GM23338 (cell line): ENCODE measurements around the gene NRSN2. TPM values are rescaled to one million over a fixed set of nuclear protein-coding genes. Genes with fewer than 3 reads are reported as not detected.

Experiments
- ATAC-seq: fragments of 200-7000 bp; cut with Tn5 transposase; 3 replicates; pipeline ENCODE4 v1.9.1; 2020
- DNase-seq: peaks from one replicate; pipeline ENCODE4 v3.0.0-alpha.2; 2015; ENCODE audit warnings: low spot score
- H2AFZ ChIP-seq: fragments of 200-600 bp; sonication (generic); 2 replicates; pipeline ENCODE4 v1.8.0; 2016; ENCODE audit warnings: antibody characterized with exemption, mild to moderate bottlenecking, moderate library complexity
- H3F3A ChIP-seq: fragments of 200-600 bp; sonication (generic); replicated peaks from 2 replicates; pipeline ENCODE4 v1.8.0; 2017; ENCODE audit warnings: antibody characterized with exemption, mixed run types, low read depth
- H3K27ac ChIP-seq: fragments of 200-600 bp; sonication (generic); 2 replicates; pipeline ENCODE4 v1.6.1; 2016; ENCODE audit warnings: low read depth
- H3K27me3 ChIP-seq: fragments of 200-600 bp; sonication (generic); 2 replicates; pipeline ENCODE4 v1.8.0; 2016; ENCODE audit warnings: mild to moderate bottlenecking, mixed run types, moderate library complexity; ENCODE audit not compliant: insufficient read depth
- H3K36me3 ChIP-seq: fragments of 200-600 bp; sonication (generic); 2 replicates; pipeline ENCODE4 v1.8.0; 2016; ENCODE audit warnings: mild to moderate bottlenecking; ENCODE audit not compliant: insufficient read depth
- H3K4me1 ChIP-seq: fragments of 200-600 bp; sonication (generic); 2 replicates; pipeline ENCODE4 v1.8.0; 2016; ENCODE audit warnings: mild to moderate bottlenecking, moderate library complexity; ENCODE audit not compliant: insufficient read depth
- H3K4me2 ChIP-seq: fragments of 200-600 bp; sonication (generic); 2 replicates; pipeline ENCODE4 v1.7.1; 2017; ENCODE audit warnings: mixed run types
- H3K4me3 ChIP-seq: fragments of 200-600 bp; sonication (generic); 2 replicates; pipeline ENCODE4 v1.6.1; 2016; ENCODE audit warnings: mixed run types
- H3K79me2 ChIP-seq: fragments of 200-600 bp; sonication (generic); replicated peaks from 2 replicates; pipeline ENCODE4 v1.8.0; 2017; ENCODE audit warnings: mild to moderate bottlenecking; ENCODE audit not compliant: insufficient read depth
- H3K9me2 ChIP-seq: fragments of 200-600 bp; sonication (generic); 2 replicates; pipeline ENCODE4 v1.8.0; 2017; ENCODE audit not compliant: insufficient read depth
- H4K20me1 ChIP-seq: fragments of 200-600 bp; sonication (generic); replicated peaks from 2 replicates; pipeline ENCODE4 v1.8.0; 2017; ENCODE audit warnings: mild to moderate bottlenecking; ENCODE audit not compliant: insufficient read depth
- H3K27ac Mint-ChIP-seq: 2 replicates; pipeline ENCODE4 v1.8.0; 2020; ENCODE audit warnings: inconsistent platforms, mild to moderate bottlenecking, moderate library complexity, mixed read lengths
- H3K27me3 Mint-ChIP-seq: 3 replicates; pipeline ENCODE4 v1.8.0; 2022; ENCODE audit warnings: low read depth, mild to moderate bottlenecking, moderate library complexity, mixed read lengths, inconsistent platforms; ENCODE audit not compliant: insufficient read depth, poor library complexity
- H3K36me3 Mint-ChIP-seq: 3 replicates; pipeline ENCODE4 v1.8.0; 2021; ENCODE audit warnings: low read depth, mild to moderate bottlenecking, inconsistent platforms, moderate library complexity, mixed read lengths
- H3K4me1 Mint-ChIP-seq: 3 replicates; pipeline ENCODE4 v1.8.0; 2020; ENCODE audit warnings: mild to moderate bottlenecking, inconsistent platforms, mixed read lengths
- H3K4me3 Mint-ChIP-seq: 3 replicates; pipeline ENCODE4 v1.8.0; 2021; ENCODE audit warnings: moderate library complexity, mild to moderate bottlenecking, inconsistent platforms, mixed read lengths
- H3K9me3 Mint-ChIP-seq: 3 replicates; pipeline ENCODE4 v1.8.0; 2020; ENCODE audit warnings: moderate library complexity, mild to moderate bottlenecking, inconsistent platforms, mixed read lengths
- CTCF ChIP-seq, 2 experiments: fragments of 200-600 bp in 1 of 2; sonication (generic) in 1 of 2; conservative IDR thresholded peaks; 2 replicates each; pipeline versions ENCODE4 v1.5.1 to v1.6.1; 2016 to 2017; ENCODE audit warnings: antibody characterized with exemption in 2 of 2, low read depth in 2 of 2, mild to moderate bottlenecking in 2 of 2, moderate library complexity in 1 of 2
- ETS1 ChIP-seq: IDR thresholded peaks from 2 replicates; pipeline ENCODE4 v1.6.1; 2016; ENCODE audit warnings: antibody characterized with exemption
- EZH2phosphoT487 ChIP-seq: fragments of 200-600 bp; sonication (generic); IDR thresholded peaks from one replicate; pipeline ENCODE4 v1.8.1; 2018; ENCODE audit warnings: antibody characterized with exemption; ENCODE audit not compliant: unreplicated experiment
- JUNB ChIP-seq: IDR thresholded peaks from one replicate; pipeline ENCODE4 v1.6.1; 2016; ENCODE audit warnings: antibody characterized with exemption; ENCODE audit not compliant: unreplicated experiment
- NANOG ChIP-seq: IDR thresholded peaks from 2 replicates; pipeline ENCODE4 v1.6.1; 2016; ENCODE audit warnings: antibody characterized with exemption, borderline replicate concordance
- POLR2AphosphoS5 ChIP-seq: IDR thresholded peaks from 2 replicates; pipeline ENCODE4 v1.6.1; 2016; ENCODE audit warnings: antibody characterized with exemption, low read depth
- REST ChIP-seq: IDR thresholded peaks from one replicate; pipeline ENCODE4 v1.6.1; 2018; ENCODE audit warnings: antibody characterized with exemption; ENCODE audit not compliant: unreplicated experiment
- STAT1 ChIP-seq: IDR thresholded peaks from one replicate; pipeline ENCODE4 v1.6.1; 2016; ENCODE audit warnings: antibody characterized with exemption; ENCODE audit not compliant: unreplicated experiment
- ZNF114 ChIP-seq: fragments of 250-450 bp; sonication (Bioruptor Pico); IDR thresholded peaks from 2 replicates; pipeline ENCODE4 v1.5.0; 2020; ENCODE audit warnings: mild to moderate bottlenecking, moderate library complexity
- ZNF331 ChIP-seq: fragments of 250-450 bp; sonication (Bioruptor Pico); IDR thresholded peaks from 2 replicates; pipeline ENCODE4 v1.5.0; 2020; ENCODE audit warnings: low read depth, mild to moderate bottlenecking, moderate library complexity
- ZNF462 ChIP-seq: fragments of 250-450 bp; sonication (Bioruptor Pico); IDR thresholded peaks from 2 replicates; pipeline ENCODE4 v1.5.0; 2020; ENCODE audit warnings: mild to moderate bottlenecking, moderate library complexity
- polyA plus RNA-seq: library from polyadenylated mRNA; unstranded; fragments of >200 nt; fragmentation: Nextera tagmentation; extraction: Ambion mirVana; gene quantifications from 2 replicates; pipeline ENCODE4 v1.2.1, GENCODE V29; 2016
- total RNA-seq: library from RNA; depleted of rRNA; stranded (reverse); fragments of >200 nt; shearing (Covaris generic); gene quantifications from 2 replicates; pipeline ENCODE4 v1.2.3, GENCODE V29; 2014

The NRSN2 gene
- total and polyA plus RNA-seq, 2 experiments from 2014 or later, result 14.4 to 17.9 TPM

GRCh38 chr20:388034-388994 lies 41.4 kb downstream of the NRSN2 start:
- no peaks in the 10 kb centered on the region for H3K4me1 ChIP-seq
- Mint-ChIP-seq H3K27me3 (peaks cover 6% of the 10 kb centered on the region), H3K4me3 (no peak overlapping the region), H3K27ac (no peak overlapping the region), H3K9me3 (no peaks in the 10 kb centered on the region), H3K4me1 (peaks cover 4% of the 10 kb centered on the region; the same call in 1 of the 3 replicates), H3K36me3 (peaks cover 62% of the 10 kb centered on the region)
- no peaks in the 10 kb centered on the region; the same call in 1 of the 2 replicates for H3K36me3 ChIP-seq
- TF ChIP-seq ZNF114 (CRISPR knock-in tag), result no peak
- no peak for TF ChIP-seq CTCF (conservative IDR thresholded peaks at IDR 0.05; ENCODE audit: low read depth in 2 of 2)
- no peak for TF ChIP-seq STAT1
- TF ChIP-seq ZNF331 (CRISPR knock-in tag), result no peak
- TF ChIP-seq REST, result no peak
- no peak for TF ChIP-seq JUNB
- TF ChIP-seq ZNF462 (CRISPR knock-in tag), result no peak
- no peak for TF ChIP-seq POLR2AphosphoS5
- no peak for TF ChIP-seq NANOG
- no peak for TF ChIP-seq EZH2phosphoT487
- TF ChIP-seq ETS1, result no peak
- no peaks in the 10 kb centered on the region; the same call in 1 of the 2 replicates for H4K20me1 ChIP-seq
- H3K27me3 ChIP-seq, result no peaks in the 10 kb centered on the region
- no peaks in the 10 kb centered on the region for H3K9me2 ChIP-seq
- ATAC-seq (no peak), DNase-seq (no peak)
- H2AFZ ChIP-seq, result no peak overlapping the region
- no peak overlapping the region for H3K4me3 ChIP-seq
- 0 out of 2 replicates have a peak, but pooled peaks cover 3% of the 10 kb centered on the region for H3K79me2 ChIP-seq
- no peak overlapping the region for H3K4me2 ChIP-seq
- H3F3A ChIP-seq, result no peaks in the 10 kb centered on the region
- no peak overlapping the region for H3K27ac ChIP-seq
